ENCODE results near the gene ETV3. TPM values are rescaled to one million over a fixed set of nuclear protein-coding genes. Genes with fewer than 3 reads are reported as not detected.

Gene ETV3
- total RNA-seq, 4 donors from 2014 or later = 17.7 to 27.3 (median 20.5) TPM

DNA sequence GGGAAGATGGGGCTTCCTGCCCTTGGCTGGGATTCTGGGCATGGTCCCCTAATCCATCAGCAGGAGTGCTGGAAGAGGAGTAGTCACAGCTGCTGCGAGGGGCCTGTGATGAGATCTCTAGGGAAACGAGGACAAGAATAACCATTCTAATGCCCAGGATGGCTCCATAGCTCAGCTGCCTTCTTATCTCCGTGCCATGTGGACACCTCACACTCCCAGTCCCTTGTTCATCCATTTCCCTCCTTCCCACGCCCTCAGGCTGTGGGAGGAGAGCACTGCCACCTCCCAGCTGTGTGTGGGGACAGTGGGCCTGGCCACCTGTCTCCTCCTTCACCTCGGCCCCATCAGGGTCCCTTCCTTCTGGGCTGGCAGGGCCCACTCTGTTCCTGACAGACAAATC lies 16.1 kb upstream of the ETV3 start:
- H3K9me3 ChIP-seq = no peaks in the 10 kb centered on the region
- no peak for ATAC-seq
- no peak overlapping the region for H3K27ac ChIP-seq
- WGBS, 2 donors (ENCODE audit: low coverage in 1 of 2) = 82% methylated on average over 5 of the region's 5 CpGs; no CpG with 5 or more reads in 1 of the 2 donors
- TF ChIP-seq POLR2A (IDR thresholded peaks at IDR 0.05) (no peak), EP300 (IDR thresholded peaks at IDR 0.05) (no peak), POLR2AphosphoS5 (IDR thresholded peaks at IDR 0.05) (no peak)
- TF ChIP-seq, protein P1, sequence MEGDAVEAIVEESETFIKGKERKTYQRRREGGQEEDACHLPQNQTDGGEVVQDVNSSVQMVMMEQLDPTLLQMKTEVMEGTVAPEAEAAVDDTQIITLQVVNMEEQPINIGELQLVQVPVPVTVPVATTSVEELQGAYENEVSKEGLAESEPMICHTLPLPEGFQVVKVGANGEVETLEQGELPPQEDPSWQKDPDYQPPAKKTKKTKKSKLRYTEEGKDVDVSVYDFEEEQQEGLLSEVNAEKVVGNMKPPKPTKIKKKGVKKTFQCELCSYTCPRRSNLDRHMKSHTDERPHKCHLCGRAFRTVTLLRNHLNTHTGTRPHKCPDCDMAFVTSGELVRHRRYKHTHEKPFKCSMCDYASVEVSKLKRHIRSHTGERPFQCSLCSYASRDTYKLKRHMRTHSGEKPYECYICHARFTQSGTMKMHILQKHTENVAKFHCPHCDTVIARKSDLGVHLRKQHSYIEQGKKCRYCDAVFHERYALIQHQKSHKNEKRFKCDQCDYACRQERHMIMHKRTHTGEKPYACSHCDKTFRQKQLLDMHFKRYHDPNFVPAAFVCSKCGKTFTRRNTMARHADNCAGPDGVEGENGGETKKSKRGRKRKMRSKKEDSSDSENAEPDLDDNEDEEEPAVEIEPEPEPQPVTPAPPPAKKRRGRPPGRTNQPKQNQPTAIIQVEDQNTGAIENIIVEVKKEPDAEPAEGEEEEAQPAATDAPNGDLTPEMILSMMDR (IDR thresholded peaks at IDR 0.05) = no peak
- H3K4me3 ChIP-seq = no peak overlapping the region
- peaks cover 11% of the 10 kb centered on the region for H3K27me3 ChIP-seq
- no peaks in the 10 kb centered on the region for H3K36me3 ChIP-seq
- H3K4me1 ChIP-seq = peaks cover 0 to 22% (median 8%) of the 10 kb centered on the region in 3 donors

DNA sequence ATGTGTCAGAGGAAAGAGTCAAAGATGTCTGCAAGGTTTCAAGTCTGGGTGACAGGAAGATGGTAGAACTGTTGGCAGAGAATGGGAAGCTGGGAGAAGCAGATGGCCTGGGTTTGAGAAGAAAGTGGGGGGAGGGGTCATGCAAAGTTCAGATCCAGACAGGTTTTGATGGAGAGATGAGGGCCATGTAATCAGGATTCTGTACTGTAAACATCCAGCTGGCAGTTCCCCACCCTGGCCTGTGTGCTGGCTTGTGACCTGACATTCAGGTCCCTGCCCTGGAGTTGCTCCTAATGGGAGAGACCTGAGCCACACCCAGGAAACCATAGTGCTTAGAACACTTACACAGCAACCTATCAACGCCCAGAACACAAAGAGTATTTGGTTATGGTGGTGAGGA lies 15.6 kb upstream of the ETV3 start:
- no peak for ATAC-seq
- no peak for TF ChIP-seq POLR2AphosphoS5 (IDR thresholded peaks at IDR 0.05)

GRCh38 chr1:157152510-157152909 lies 14.3 kb upstream of the ETV3 start:
- Histone ChIP-seq H3K27me3 (peaks cover 9% of the 10 kb centered on the region), H3K4me3 (no peak overlapping the region), H3K27ac (no peak overlapping the region), H3K9me3 (no peaks in the 10 kb centered on the region), H3K4me1 (peaks cover 0 to 22% (median 8%) of the 10 kb centered on the region in 3 donors), H3K36me3 (no peaks in the 10 kb centered on the region)
- TF ChIP-seq, protein P1 (IDR thresholded peaks at IDR 0.05) = no peak
- TF ChIP-seq POLR2A (IDR thresholded peaks at IDR 0.05) (no peak), EP300 (IDR thresholded peaks at IDR 0.05) (no peak), POLR2AphosphoS5 (IDR thresholded peaks at IDR 0.05) (no peak)
- ATAC-seq = no peak
- WGBS, 2 donors (ENCODE audit: low coverage in 1 of 2) = 91 to 93% methylated on average over 2 of the region's 2 CpGs

More for the DNA sequence above, 15.6 kb upstream of the ETV3 start:
- Histone ChIP-seq H3K4me1 (peaks cover 0 to 22% (median 8%) of the 10 kb centered on the region in 3 donors), H3K4me3 (no peak overlapping the region), H3K27ac (no peak overlapping the region), H3K9me3 (no peaks in the 10 kb centered on the region), H3K36me3 (no peaks in the 10 kb centered on the region), H3K27me3 (peaks cover 11% of the 10 kb centered on the region)
- WGBS, 2 donors (ENCODE audit: low coverage in 1 of 2) = 67% methylated on average over 1 of the region's 1 CpG; no CpG with 5 or more reads in 1 of the 2 donors

- no peak for ATAC-seq
- Histone ChIP-seq H3K27me3 (peaks cover 9% of the 10 kb centered on the region), H3K27ac (no peak overlapping the region), H3K4me3 (no peak overlapping the region), H3K9me3 (no peaks in the 10 kb centered on the region), H3K36me3 (no peaks in the 10 kb centered on the region), H3K4me1 (peaks cover 0 to 22% (median 8%) of the 10 kb centered on the region in 3 donors)
- TF ChIP-seq EP300 (IDR thresholded peaks at IDR 0.05) (no peak), POLR2AphosphoS5 (IDR thresholded peaks at IDR 0.05) (no peak), POLR2A (IDR thresholded peaks at IDR 0.05) (no peak)
- TF ChIP-seq, protein P1 (IDR thresholded peaks at IDR 0.05) = no peak
- 56 to 77% methylated on average over 3 of the region's 3 CpGs for WGBS, 2 donors (ENCODE audit: low coverage in 1 of 2)
Observed at GRCh38 chr1:157151506-157151905, 13.3 kb upstream of the ETV3 start.

GRCh38 chr1:157151073-157151472 lies 12.9 kb upstream of the ETV3 start:
- 82 to 83% methylated on average over 2 of the region's 3 CpGs for WGBS, 2 donors (ENCODE audit: low coverage in 1 of 2)
- Histone ChIP-seq H3K4me1 (peaks cover 0 to 20% (median 8%) of the 10 kb centered on the region in 3 donors), H3K27ac (no peak overlapping the region), H3K27me3 (peaks cover 9% of the 10 kb centered on the region), H3K4me3 (no peak overlapping the region), H3K9me3 (no peaks in the 10 kb centered on the region), H3K36me3 (no peaks in the 10 kb centered on the region)
- no peak for ATAC-seq
- no peak for TF ChIP-seq EP300 (IDR thresholded peaks at IDR 0.05)
- no peak for TF ChIP-seq POLR2AphosphoS5 (IDR thresholded peaks at IDR 0.05)
- TF ChIP-seq, protein P1 (IDR thresholded peaks at IDR 0.05) = no peak
- no peak for TF ChIP-seq POLR2A (IDR thresholded peaks at IDR 0.05)

Data from gastroesophageal sphincter (tissue), 4 donors.